GM19239 (cell line): ENCODE results near the gene INPP5B.
A peak's percentile ranks its signal among the peaks of the same experiment; 100 is the strongest.
"Not testable (repeated sequence)": the region's sequence is repeated elsewhere in the genome, so short reads cannot be mapped to it uniquely, and the experiment has no call there.

Experiments used
- DNase-seq: peaks from one replicate; pipeline ENCODE4 v3.0.0; 2011; ENCODE audit warnings: low spot score; ENCODE audit not compliant: insufficient read length
- FAIRE-seq: peaks from 2 replicates; lab custom pipeline; 2011; peaks lifted over from hg19 to GRCh38; lab: Jason Lieb, UNC

INPP5B gene

GRCh38 chr1:37946703-37947360, at the start of gene INPP5B:
INPP5B (minus strand) TSS chr1:37947053; CDS start chr1:37946308, 745 bp downstream.
- FAIRE-seq (peak; percentile 97), DNase-seq (peak; percentile 96)

DNA sequence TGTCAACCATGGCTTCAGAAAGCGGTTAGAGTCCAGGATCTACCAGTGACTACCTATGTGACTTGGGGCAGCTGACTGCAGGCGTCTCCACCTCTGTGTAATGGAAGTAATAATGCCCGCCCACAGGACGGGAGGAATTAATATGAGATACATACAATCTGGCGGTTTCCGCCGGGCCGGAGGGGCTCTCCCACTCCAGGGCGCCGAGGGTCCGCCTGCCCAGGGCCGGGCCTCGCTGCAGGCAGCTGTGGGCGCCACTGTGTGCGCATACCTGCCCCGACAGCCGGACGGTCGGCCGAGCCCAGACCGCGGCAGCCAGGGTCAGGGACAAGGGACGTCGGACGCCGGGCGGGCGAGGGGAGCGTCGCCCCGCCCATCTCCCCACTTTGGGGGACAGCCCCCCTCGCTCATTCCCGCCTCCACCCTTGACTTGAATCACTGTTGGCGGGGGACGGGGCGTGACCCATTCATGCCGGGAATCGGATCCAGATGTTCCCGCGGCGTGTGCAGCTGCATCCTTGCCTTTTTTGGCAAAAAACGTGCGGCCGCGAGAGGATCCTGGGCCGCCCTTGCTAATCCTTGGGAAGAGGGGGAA, 49.0 kb upstream of the INPP5B start:
- DNase-seq (no peak), FAIRE-seq (no peak)

DNA sequence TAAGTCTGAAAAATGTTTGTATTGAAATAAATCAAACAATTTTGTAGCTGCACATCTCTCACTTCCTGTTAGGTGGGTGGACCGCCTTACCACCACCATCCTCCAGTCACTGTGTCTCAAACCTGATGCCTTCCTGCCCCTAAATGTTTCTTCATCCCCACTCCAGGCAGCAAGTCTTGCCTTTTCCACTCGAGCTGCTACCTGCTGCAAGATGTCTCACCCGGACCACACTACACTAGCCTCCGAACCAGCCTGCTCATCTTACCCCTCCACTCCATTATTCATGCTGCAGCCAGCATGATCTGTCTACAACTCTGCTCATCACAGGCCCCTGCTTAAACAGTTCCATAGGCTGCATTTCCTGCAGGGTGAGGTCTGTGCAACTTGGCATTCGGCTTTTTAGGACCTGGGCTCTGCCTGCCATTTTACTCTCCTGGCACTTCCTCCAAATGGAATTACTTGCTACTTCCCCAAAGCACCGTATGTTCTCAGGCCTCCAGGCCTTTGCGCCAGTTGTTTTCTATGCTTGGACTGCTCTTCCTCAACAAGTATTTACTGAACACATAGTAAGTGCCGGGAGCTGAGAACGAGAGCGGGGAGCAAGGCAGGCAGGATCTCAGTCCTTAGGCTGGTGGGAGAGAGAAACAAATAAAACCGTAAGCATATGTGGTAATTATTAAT, 48.2 kb upstream of the INPP5B start:
- no peak for FAIRE-seq

GRCh38 chr1:37989361-37989930, 42.6 kb upstream of the INPP5B start:
- no peak for DNase-seq
- FAIRE-seq, result no peak

More for the DNA sequence above, 48.2 kb upstream of the INPP5B start:
- DNase-seq, result no peak

DNA sequence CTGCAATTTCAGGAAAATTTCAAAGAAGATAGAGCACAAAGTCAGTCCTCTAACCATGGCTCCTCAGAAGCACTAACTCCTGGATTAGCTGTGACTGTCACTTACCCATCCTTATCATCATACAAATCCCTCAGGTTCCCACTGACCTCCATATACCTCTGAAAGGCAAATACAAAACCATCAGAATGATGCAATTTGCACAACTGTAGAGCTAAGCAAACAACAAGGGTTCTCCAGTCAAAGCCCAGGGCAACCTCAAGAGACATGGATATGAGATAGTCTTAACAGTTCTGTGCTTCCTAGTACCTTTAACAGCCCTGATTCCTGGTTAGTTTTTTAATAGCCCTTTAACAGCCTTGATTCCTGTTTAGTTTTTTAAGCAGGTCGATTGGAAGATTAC, 40.8 kb upstream of the INPP5B start:
- FAIRE-seq (no peak), DNase-seq (no peak)

- FAIRE-seq, result no peak
- no peak for DNase-seq
Observed at GRCh38 chr1:37983546-37983945, 36.7 kb upstream of the INPP5B start.

- FAIRE-seq, result no peak
- DNase-seq, result no peak
Observed at GRCh38 chr1:37978541-37978940, 31.7 kb upstream of the INPP5B start.

- FAIRE-seq, result not testable (repeated sequence)
Observed at GRCh38 chr1:37975083-37975482, 28.2 kb upstream of the INPP5B start.

DNA sequence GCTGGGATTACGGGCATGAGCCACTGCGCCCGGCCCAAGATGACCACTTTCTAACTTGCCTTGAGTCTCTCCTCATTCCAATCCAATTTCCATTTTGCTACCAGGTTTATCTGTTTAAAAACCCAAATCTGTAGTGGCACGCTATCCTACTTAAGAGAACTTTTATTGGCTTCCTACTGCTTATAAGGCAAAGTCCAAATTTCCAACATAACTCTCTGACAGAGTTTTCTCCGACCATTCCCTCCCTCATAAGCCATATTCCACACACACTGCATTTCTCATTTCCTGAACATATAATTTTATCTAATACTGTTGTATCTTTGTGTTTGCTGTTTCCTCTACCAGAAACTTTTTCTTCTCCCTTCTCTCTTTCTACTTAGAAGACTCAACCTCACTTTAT, 27.7 kb upstream of the INPP5B start:
- FAIRE-seq (no peak), DNase-seq (no peak)

More at GRCh38 chr1:37975083-37975482, 28.2 kb upstream of the INPP5B start:
- DNase-seq, result not testable (repeated sequence)

DNA sequence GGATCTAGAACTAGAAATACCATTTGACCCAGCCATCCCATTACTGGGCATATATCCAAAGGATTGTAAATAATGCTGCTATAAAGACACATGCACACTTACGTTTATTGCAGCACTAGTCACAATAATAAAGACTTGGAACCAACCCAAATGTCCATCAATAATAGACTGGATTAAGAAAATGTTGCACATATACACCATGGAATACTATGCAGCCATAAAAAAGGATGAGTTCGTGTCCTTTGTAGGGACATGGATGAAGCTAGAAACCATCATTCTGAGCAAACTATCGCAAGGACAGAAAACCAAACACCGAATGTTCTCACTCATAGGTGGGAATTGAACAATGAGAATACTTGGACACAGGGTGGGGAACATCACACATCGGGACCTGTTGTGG, 26.8 kb upstream of the INPP5B start:
- DNase-seq, FAIRE-seq: not testable (repeated sequence)

GRCh38 chr1:37965301-37965700, 18.4 kb upstream of the INPP5B start:
- DNase-seq, result no peak
- FAIRE-seq, result no peak

- not testable (repeated sequence) for DNase-seq, FAIRE-seq
Observed at GRCh38 chr1:37964106-37964505, 17.3 kb upstream of the INPP5B start.

GRCh38 chr1:37958690-37959089, 11.8 kb upstream of the INPP5B start:
- no peak for FAIRE-seq
- no peak for DNase-seq

DNA sequence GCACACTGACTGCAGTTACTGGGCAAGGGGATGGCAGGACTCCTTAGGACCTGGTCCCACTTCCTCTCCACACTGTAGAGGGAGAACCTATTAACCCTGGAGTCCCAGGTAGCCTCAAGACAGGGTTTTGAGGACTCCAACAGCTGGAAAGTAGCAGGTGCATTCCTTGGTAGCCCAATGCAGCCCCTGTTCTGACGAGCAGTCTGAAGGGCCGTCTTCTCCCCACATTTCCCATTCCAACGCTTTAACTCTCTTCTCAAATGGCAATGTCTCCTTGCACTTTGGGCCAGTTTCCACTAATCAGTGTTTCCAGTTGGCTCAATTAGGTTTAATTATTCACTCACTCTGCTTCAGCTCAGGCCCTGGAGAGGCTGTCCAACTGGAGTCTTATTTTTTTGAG, 8.8 kb upstream of the INPP5B start:
- DNase-seq (no peak), FAIRE-seq (no peak)

DNA sequence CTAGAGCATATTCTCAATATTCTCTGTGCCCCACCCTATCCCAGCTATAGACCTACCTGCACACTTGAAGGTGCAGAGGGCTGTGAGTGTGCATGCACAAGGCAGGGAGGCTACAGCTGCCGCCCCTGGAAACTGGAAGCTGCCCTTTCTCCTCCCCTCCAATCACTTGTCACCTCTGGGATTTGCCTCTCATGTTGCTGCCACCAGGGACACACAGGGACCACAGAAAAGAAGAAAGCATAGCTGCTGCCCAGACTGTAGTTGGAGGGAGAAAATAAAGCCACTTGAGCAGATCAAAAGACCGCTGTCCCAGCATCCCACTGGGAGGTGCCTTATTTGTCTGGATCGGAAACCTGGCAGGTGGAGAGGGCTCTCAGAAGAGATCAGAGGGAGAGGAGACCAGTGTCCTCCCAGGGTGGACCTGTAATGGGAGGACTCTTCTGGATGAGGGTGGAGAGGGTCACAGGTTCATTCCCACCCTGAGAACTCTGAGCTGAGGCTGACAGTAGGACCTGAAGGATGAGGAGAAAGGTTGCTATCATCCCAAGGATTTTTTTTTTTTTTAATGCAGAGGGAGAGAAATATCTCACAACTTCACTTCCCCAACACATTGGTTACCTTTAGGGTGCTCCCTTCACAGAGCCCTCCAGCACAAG, 7.6 kb upstream of the INPP5B start:
- FAIRE-seq (no peak), DNase-seq (no peak)

GRCh38 chr1:37952738-37953137, 5.9 kb upstream of the INPP5B start:
- DNase-seq, result no peak
- FAIRE-seq, result no peak

GRCh38 chr1:37951783-37952624, 5.2 kb upstream of the INPP5B start:
- FAIRE-seq (no peak), DNase-seq (no peak)

DNA sequence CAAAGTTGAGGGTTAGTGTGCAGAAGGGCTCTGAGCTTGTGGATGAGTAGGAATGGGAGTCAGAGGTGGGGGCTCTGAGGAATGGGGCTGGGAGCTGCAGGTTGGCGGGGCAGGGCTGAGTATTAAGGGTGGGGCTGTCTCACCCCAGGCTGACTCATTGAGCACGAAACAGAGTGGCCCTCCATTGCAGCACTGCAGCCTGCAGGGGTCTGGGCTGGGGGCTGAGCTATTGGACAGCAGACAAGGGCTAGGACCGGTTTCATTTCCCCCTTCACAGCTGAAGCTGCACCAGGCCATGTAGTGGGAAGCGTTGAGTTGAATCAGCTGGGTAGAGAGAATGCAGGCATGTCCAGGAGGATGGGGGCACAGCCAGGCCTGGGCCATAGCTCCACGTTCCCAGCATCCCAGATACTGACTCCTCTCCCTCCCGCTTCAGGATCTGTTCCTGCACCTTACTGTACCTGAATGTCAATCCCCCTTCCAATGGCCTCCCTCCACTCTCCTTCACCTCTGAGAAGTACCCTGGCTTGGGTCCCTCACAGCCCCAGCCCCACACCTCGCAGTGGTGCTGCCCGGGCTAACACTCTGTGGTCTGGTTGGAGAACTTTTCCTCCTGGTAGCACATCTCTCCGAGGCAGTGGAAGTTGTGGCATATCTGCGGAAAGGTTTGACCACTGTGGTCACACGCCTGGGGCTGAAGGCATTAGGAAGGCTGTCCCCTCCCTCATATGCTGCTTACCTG, 4.4 kb upstream of the INPP5B start:
- DNase-seq (no peak), FAIRE-seq (no peak)

DNA sequence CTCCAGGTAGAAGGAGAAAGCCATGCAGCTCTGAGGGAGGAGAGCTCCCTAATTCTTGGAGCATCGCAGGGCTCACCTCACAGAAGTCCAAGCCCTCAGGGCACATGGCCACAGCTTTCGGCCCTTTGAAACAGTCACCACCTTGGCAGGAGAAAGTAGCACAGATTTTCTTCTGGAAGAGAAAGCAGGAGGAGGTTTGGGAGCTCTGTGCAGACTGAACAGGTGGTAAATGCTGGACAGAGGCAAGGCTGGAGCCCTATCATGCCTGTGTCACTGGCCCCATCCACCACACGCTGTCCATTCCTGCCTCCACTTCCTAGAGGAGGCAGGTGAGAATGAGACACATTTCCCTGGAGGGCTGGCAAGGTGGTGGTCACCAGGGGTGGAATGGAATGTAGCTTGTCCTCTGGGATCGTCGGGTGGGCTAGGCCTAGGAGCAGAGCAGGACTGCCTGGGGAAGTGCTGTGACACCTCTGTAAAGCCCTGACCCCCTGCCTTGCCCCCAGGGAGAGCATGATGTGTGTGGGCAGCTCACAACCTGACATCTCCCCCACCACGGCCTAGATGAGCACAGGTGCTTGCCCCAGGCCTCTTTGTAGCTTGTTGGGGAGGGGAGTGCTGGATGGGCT, 2.8 kb upstream of the INPP5B start:
- no peak for DNase-seq
- FAIRE-seq, result no peak
